SK-N-SH treated with all-trans-retinoic acid at 6 μM for 48 hours (cell line): ENCODE measurements around the gene SCYL1.

ENCODE experiments used
- ATAC-seq: fragments of 200-7000 bp; cut with Tn5 transposase; 3 replicates; pipeline ENCODE4 v1.9.1; 2020; ENCODE audit warnings: mild to moderate bottlenecking, moderate library complexity
- ARNTL ChIP-seq: fragments of 450-650 bp; formaldehyde crosslinking; IDR thresholded peaks from 2 replicates; pipeline ENCODE4 v1.5.0; 2020; ENCODE audit warnings: low read depth, mild to moderate bottlenecking, moderate library complexity, borderline replicate concordance
- BACH2 ChIP-seq: fragments of 250-450 bp; sonication (Bioruptor Pico); IDR thresholded peaks from 2 replicates; pipeline ENCODE4 v1.9.0; 2021; ENCODE audit warnings: mild to moderate bottlenecking, borderline replicate concordance
- CREB5 ChIP-seq: fragments of 250-450 bp; sonication (Bioruptor Pico); IDR thresholded peaks from 2 replicates; pipeline ENCODE4 v1.5.1; 2020; ENCODE audit warnings: low read depth, mild to moderate bottlenecking, moderate library complexity
- CSDC2 ChIP-seq: fragments of 250-450 bp; sonication (Bioruptor Pico); IDR thresholded peaks from 2 replicates; pipeline ENCODE4 v1.5.0; 2020; ENCODE audit warnings: mild to moderate bottlenecking, moderate library complexity
- CSRNP3 ChIP-seq: fragments of 250-450 bp; sonication (Bioruptor Pico); IDR thresholded peaks from 2 replicates; pipeline ENCODE4 v1.5.1; 2021; ENCODE audit warnings: mild to moderate bottlenecking, moderate library complexity
- ESRRG ChIP-seq: fragments of 250-450 bp; sonication (Bioruptor Pico); IDR thresholded peaks from 2 replicates; pipeline ENCODE4 v1.6.1; 2021; ENCODE audit warnings: mild to moderate bottlenecking
- ISL1 ChIP-seq: fragments of 250-450 bp; sonication (Bioruptor Pico); IDR thresholded peaks from 2 replicates; pipeline ENCODE4 v2.1.2; 2022; ENCODE audit warnings: mild to moderate bottlenecking, moderate library complexity
- OSR1 ChIP-seq: fragments of 250-450 bp; sonication (Bioruptor Pico); IDR thresholded peaks from 2 replicates; pipeline ENCODE4 v1.8.0; 2022; ENCODE audit warnings: moderate library complexity, mild to moderate bottlenecking, inconsistent platforms
- PATZ1 ChIP-seq: fragments of 250-450 bp; sonication (Bioruptor Pico); IDR thresholded peaks from 2 replicates; pipeline ENCODE4 v1.8.0; 2020; ENCODE audit warnings: mild to moderate bottlenecking, moderate library complexity, borderline replicate concordance
- POU6F1 ChIP-seq: fragments of 250-450 bp; sonication (Bioruptor Pico); IDR thresholded peaks from 2 replicates; pipeline ENCODE4 v1.8.0; 2021; ENCODE audit warnings: low read depth, mild to moderate bottlenecking, moderate library complexity, borderline replicate concordance
- PPARA ChIP-seq: fragments of 250-450 bp; sonication (Bioruptor Pico); IDR thresholded peaks from 2 replicates; pipeline ENCODE4 v1.5.0; 2020; ENCODE audit warnings: mild to moderate bottlenecking, borderline replicate concordance
- RARB ChIP-seq: fragments of 250-450 bp; sonication (Bioruptor Pico); IDR thresholded peaks from 2 replicates; pipeline ENCODE4 v1.8.0; 2021; ENCODE audit warnings: mild to moderate bottlenecking, moderate library complexity
- SNAI2 ChIP-seq: fragments of 250-450 bp; sonication (Bioruptor Pico); IDR thresholded peaks from 2 replicates; pipeline ENCODE4 v1.5.0; 2020; ENCODE audit warnings: mild to moderate bottlenecking, moderate library complexity
- TOX ChIP-seq: fragments of 250-450 bp; sonication (Bioruptor Pico); IDR thresholded peaks from 2 replicates; pipeline ENCODE4 v1.8.0; 2021; ENCODE audit warnings: mild to moderate bottlenecking, moderate library complexity, borderline replicate concordance
- TSHZ2 ChIP-seq: fragments of 250-450 bp; sonication (Bioruptor Pico); IDR thresholded peaks from 2 replicates; pipeline ENCODE4 v1.5.0; 2020; ENCODE audit warnings: mild to moderate bottlenecking, moderate library complexity
- ZC3H10 ChIP-seq: fragments of 250-450 bp; sonication (Bioruptor Pico); IDR thresholded peaks from 2 replicates; pipeline ENCODE4 v1.5.1; 2021; ENCODE audit warnings: mild to moderate bottlenecking, moderate library complexity
- ZFP3 ChIP-seq: fragments of 250-450 bp; sonication (Bioruptor Pico); IDR thresholded peaks from 2 replicates; pipeline ENCODE4 v1.5.0; 2020; ENCODE audit warnings: mild to moderate bottlenecking, moderate library complexity
- ZFP30 ChIP-seq: fragments of 450-650 bp; formaldehyde crosslinking; IDR thresholded peaks from 2 replicates; pipeline ENCODE4 v1.5.0; 2022; ENCODE audit warnings: mild to moderate bottlenecking, moderate library complexity
- ZNF565 ChIP-seq: fragments of 450-650 bp; formaldehyde crosslinking; conservative IDR thresholded peaks from 2 replicates; pipeline ENCODE4 v1.5.0; 2020; ENCODE audit warnings: low read depth, mild to moderate bottlenecking, moderate library complexity
- ZNF70 ChIP-seq: fragments of 450-650 bp; formaldehyde crosslinking; IDR thresholded peaks from 2 replicates; pipeline ENCODE4 v1.5.0; 2020; ENCODE audit warnings: mild to moderate bottlenecking, moderate library complexity
- ZNF8 ChIP-seq: fragments of 450-650 bp; formaldehyde crosslinking; IDR thresholded peaks from 2 replicates; pipeline ENCODE4 v1.5.0; 2020; ENCODE audit warnings: mild to moderate bottlenecking, moderate library complexity

SCYL1 gene

GRCh38 chr11:65562020-65562419, 37.1 kb downstream of the SCYL1 start:
- ATAC-seq = no peak

GRCh38 chr11:65562788-65563187, 37.9 kb downstream of the SCYL1 start:
- TF ChIP-seq SNAI2 (CRISPR knock-in tag) (no peak), ZNF70 (CRISPR knock-in tag) (no peak), ESRRG (no peak), ZFP30 (CRISPR knock-in tag) (no peak), RARB (CRISPR knock-in tag) (no peak), ISL1 (CRISPR knock-in tag) (no peak), ZNF8 (CRISPR knock-in tag) (no peak), TOX (no peak), TSHZ2 (no peak), BACH2 (CRISPR knock-in tag) (no peak), OSR1 (CRISPR knock-in tag) (no peak)
- TF ChIP-seq, all 23 proteins: peak for 0
- ATAC-seq = no peak

More at GRCh38 chr11:65562020-65562419, 37.1 kb downstream of the SCYL1 start:
- TF ChIP-seq ZNF70 (CRISPR knock-in tag) = no peak
- no peak for TF ChIP-seq TOX
- no peak for TF ChIP-seq SNAI2 (CRISPR knock-in tag)
- no peak for TF ChIP-seq CSRNP3 (CRISPR knock-in tag)
- TF ChIP-seq ARNTL = no peak
- TF ChIP-seq CREB5 (CRISPR knock-in tag) = no peak
- TF ChIP-seq PATZ1 (CRISPR knock-in tag) = no peak
- no peak for TF ChIP-seq ZNF565
- no peak for TF ChIP-seq ZC3H10 (CRISPR knock-in tag)
- no peak for TF ChIP-seq ZNF8 (CRISPR knock-in tag)
- no peak for TF ChIP-seq TSHZ2
- TF ChIP-seq RARB (CRISPR knock-in tag) = no peak
- no peak for TF ChIP-seq PPARA (CRISPR knock-in tag)
- no peak for TF ChIP-seq ZFP3 (CRISPR knock-in tag)
- no peak for TF ChIP-seq ZFP30 (CRISPR knock-in tag)
- no peak for TF ChIP-seq POU6F1 (CRISPR knock-in tag)
- no peak for TF ChIP-seq CSDC2 (CRISPR knock-in tag)
